HepG2 (cell line): ENCODE measurements around the gene HABP4. TPM values are rescaled to one million over a fixed set of nuclear protein-coding genes. Genes with fewer than 3 reads are reported as not detected.

Experiments
- BRD4 ChIP-seq: sonication (generic); formaldehyde crosslinking; IDR thresholded peaks from 2 replicates; pipeline ENCODE4 v1.4.0; 2020; ENCODE audit warnings: missing genetic modification reagents
- GLI4 ChIP-seq: sonication (generic); formaldehyde crosslinking; IDR thresholded peaks from 2 replicates; pipeline ENCODE4 v1.5.1; 2020; ENCODE audit warnings: missing genetic modification reagents, mild to moderate bottlenecking, moderate library complexity, borderline replicate concordance
- GMEB1 ChIP-seq: sonication (generic); formaldehyde crosslinking; IDR thresholded peaks from 2 replicates; pipeline ENCODE4 v1.5.1; 2020; ENCODE audit warnings: missing genetic modification reagents, mild to moderate bottlenecking, borderline replicate concordance
- HDAC2 ChIP-seq: sonication (generic); formaldehyde crosslinking; IDR thresholded peaks from 2 replicates; pipeline ENCODE4 v1.4.0; 2020; ENCODE audit warnings: missing genetic modification reagents
- RCOR2 ChIP-seq: IDR thresholded peaks from 2 replicates; pipeline ENCODE4 v1.6.1; 2016; ENCODE audit warnings: missing biosample characterization, missing genetic modification reagents
- SCMH1 ChIP-seq: sonication (generic); formaldehyde crosslinking; IDR thresholded peaks from 2 replicates; pipeline ENCODE4 v1.9.0; 2021; ENCODE audit warnings: missing genetic modification reagents, mild to moderate bottlenecking, borderline replicate concordance
- SSRP1 ChIP-seq: IDR thresholded peaks from 2 replicates; pipeline ENCODE4 v1.6.1; 2016; ENCODE audit warnings: control low read depth
- TGIF2 ChIP-seq: IDR thresholded peaks from 2 replicates; pipeline ENCODE4 v1.6.1; 2016; ENCODE audit warnings: control low read depth, missing compliant biosample characterization
- ZBTB14 ChIP-seq: sonication (generic); formaldehyde crosslinking; IDR thresholded peaks from 2 replicates; pipeline ENCODE4 v1.4.0; 2020; ENCODE audit warnings: missing genetic modification reagents
- ZNF20 ChIP-seq: sonication (generic); formaldehyde crosslinking; IDR thresholded peaks from 2 replicates; pipeline ENCODE4 v1.4.0; 2020; ENCODE audit warnings: mild to moderate bottlenecking, moderate library complexity, missing genetic modification reagents
- ZNF256 ChIP-seq: sonication (generic); formaldehyde crosslinking; conservative IDR thresholded peaks from 2 replicates; pipeline ENCODE4 v1.4.0; 2020; ENCODE audit warnings: missing genetic modification reagents
- ZNF318 ChIP-seq: sonication (generic); formaldehyde crosslinking; IDR thresholded peaks from 2 replicates; pipeline ENCODE4 v1.4.0; 2020; ENCODE audit warnings: mild to moderate bottlenecking, missing genetic modification reagents
- polyA plus RNA-seq, 8 experiments: library from polyadenylated mRNA; depleted of rRNA in 3 of 8; stranded (reverse) in 7 of 8; unstranded in 1 of 8; fragments of >200 nt; fragmentation: Illumina TruSeq in 4 of 8; extraction: Trizol in 4 of 8; gene quantifications; 2 replicates each; pipeline versions ENCODE4 v1.2.1 to v1.2.3, GENCODE V29; 2011 to 2016; ENCODE audit warnings: low read depth in 4 of 8, missing spikeins in 1 of 8, mixed read lengths in 1 of 8; ENCODE audit not compliant: insufficient read depth in 1 of 8
- total RNA-seq, 5 experiments: library from RNA; depleted of rRNA; stranded (reverse); fragments of >200 nt; fragmentation: Illumina TruSeq; extraction: Trizol; gene quantifications; 2 replicates each; pipeline ENCODE4 v1.2.3, GENCODE V29; 2016; ENCODE audit warnings: low read depth in 1 of 5

HABP4 gene
- total and polyA plus RNA-seq, 2 of the 13 experiments (the other 11 are each of a cell fraction or from before 2014, with no cell fraction given): 14.3 to 26.6 TPM

- 0 out of 2 replicates have a peak, but pooled peaks have one; percentile 53 for TF ChIP-seq ZNF318 (CRISPR knock-in tag)
- no peak for TF ChIP-seq ZBTB14 (CRISPR knock-in tag)
- TF ChIP-seq GMEB1 (CRISPR knock-in tag): no peak
- TF ChIP-seq SSRP1 (CRISPR knock-in tag): 0 out of 2 replicates have a peak, but pooled peaks have one; percentile 45
- no peak for TF ChIP-seq ZNF256 (CRISPR knock-in tag)
- TF ChIP-seq SCMH1 (CRISPR knock-in tag): no peak
- no peak for TF ChIP-seq ZNF20
- TF ChIP-seq TGIF2: 0 out of 2 replicates have a peak, but pooled peaks have one; percentile 55
- no peak for TF ChIP-seq BRD4 (CRISPR knock-in tag)
- TF ChIP-seq GLI4 (CRISPR knock-in tag): no peak
- peak; percentile 22; the same call in 1 of the 2 replicates for TF ChIP-seq HDAC2 (CRISPR knock-in tag)
- TF ChIP-seq RCOR2: no peak
These were observed 902 bp downstream of the HABP4 start (continued) for GRCh38 chr9:96450613-96451528.
